ENCODE measurements around the gene AMZ1.
"Not testable (repeated sequence)": the region's sequence is repeated elsewhere in the genome, so short reads cannot be mapped to it uniquely, and the experiment has no call there.

The AMZ1 gene

GRCh38 chr7:2668401-2668800, 19.6 kb upstream of the AMZ1 start:
- H3K4me3 Mint-ChIP-seq: no peak overlapping the region
- DNase-seq: no peak

GRCh38 chr7:2670171-2670570, 17.8 kb upstream of the AMZ1 start:
- H3K4me3 Mint-ChIP-seq: no peak overlapping the region

More at GRCh38 chr7:2668401-2668800, 19.6 kb upstream of the AMZ1 start:
- Mint-ChIP-seq H3K9me3 (no peaks in the 10 kb centered on the region), H3K27ac (peak overlapping the region; percentile 45), H3K4me1 (peaks cover 17 to 24% of the 10 kb centered on the region in 2 donors), H3K36me3 (peaks cover 4 to 9% of the 10 kb centered on the region in 2 donors), H3K27me3 (peaks cover 15 to 21% of the 10 kb centered on the region in 2 donors)
- ATAC-seq (replicated peaks): no peak

GRCh38 chr7:2670720-2671391, 17.1 kb upstream of the AMZ1 start:
- peak; percentile 82 to 87 for ATAC-seq (replicated peaks)
- peak overlapping the region in 1 of 2 donors; percentile 47 for H3K4me3 Mint-ChIP-seq

More at GRCh38 chr7:2670171-2670570, 17.8 kb upstream of the AMZ1 start:
- H3K27ac Mint-ChIP-seq: peak overlapping the region; percentile 10
- H3K4me1 Mint-ChIP-seq: peaks cover 16% of the 10 kb centered on the region in 2 donors
- ATAC-seq (replicated peaks): no peak
- peaks cover 0 to 2% of the 10 kb centered on the region in 2 donors for H3K36me3 Mint-ChIP-seq
- H3K9me3 Mint-ChIP-seq: peaks cover 2 to 3% of the 10 kb centered on the region in 2 donors
- DNase-seq: no peak
- H3K27me3 Mint-ChIP-seq: peaks cover 15 to 21% of the 10 kb centered on the region in 2 donors

GRCh38 chr7:2673214-2673613, 14.8 kb upstream of the AMZ1 start:
- Mint-ChIP-seq H3K27me3 (peaks cover 15 to 17% of the 10 kb centered on the region in 2 donors), H3K4me1 (peaks cover 9 to 12% of the 10 kb centered on the region in 2 donors)
- H3K9me3 Mint-ChIP-seq; H3K36me3 Mint-ChIP-seq; ATAC-seq (replicated peaks); DNase-seq; H3K4me3 Mint-ChIP-seq; H3K27ac Mint-ChIP-seq: not testable (repeated sequence)

More at GRCh38 chr7:2670720-2671391, 17.1 kb upstream of the AMZ1 start:
- DNase-seq: peak; percentile 57
- Mint-ChIP-seq H3K27me3 (peaks cover 15 to 21% of the 10 kb centered on the region in 2 donors), H3K9me3 (peaks cover 2 to 3% of the 10 kb centered on the region in 2 donors), H3K27ac (peak overlapping the region; percentile 59), H3K36me3 (peaks cover 0 to 2% of the 10 kb centered on the region in 2 donors), H3K4me1 (peaks cover 9 to 12% of the 10 kb centered on the region in 2 donors)

GRCh38 chr7:2673934-2674333, 14.1 kb upstream of the AMZ1 start:
- no peak for DNase-seq
- Mint-ChIP-seq H3K27ac (no peak overlapping the region), H3K4me1 (peaks cover 9 to 12% of the 10 kb centered on the region in 2 donors), H3K9me3 (peaks cover 2 to 3% of the 10 kb centered on the region in 2 donors), H3K4me3 (no peak overlapping the region), H3K36me3 (peaks cover 0 to 2% of the 10 kb centered on the region in 2 donors), H3K27me3 (peaks cover 15 to 17% of the 10 kb centered on the region in 2 donors)
- ATAC-seq (replicated peaks): no peak

- no peak for ATAC-seq (replicated peaks)
- H3K4me1 Mint-ChIP-seq: peaks cover 8 to 9% of the 10 kb centered on the region in 2 donors
Observed at GRCh38 chr7:2675256-2675764, 12.7 kb upstream of the AMZ1 start.

GRCh38 chr7:2676576-2676975, 11.4 kb upstream of the AMZ1 start:
- H3K9me3 Mint-ChIP-seq; H3K4me1 Mint-ChIP-seq; H3K27ac Mint-ChIP-seq; H3K36me3 Mint-ChIP-seq; H3K27me3 Mint-ChIP-seq; DNase-seq; ATAC-seq (replicated peaks); H3K4me3 Mint-ChIP-seq: not testable (repeated sequence)

More at GRCh38 chr7:2675256-2675764, 12.7 kb upstream of the AMZ1 start:
- Mint-ChIP-seq H3K9me3 (peaks cover 2 to 3% of the 10 kb centered on the region in 2 donors), H3K27me3 (peaks cover 13 to 15% of the 10 kb centered on the region in 2 donors), H3K36me3 (peaks cover 0 to 2% of the 10 kb centered on the region in 2 donors), H3K4me3 (no peak overlapping the region), H3K27ac (no peak overlapping the region)
- no peak for DNase-seq

GRCh38 chr7:2678454-2678853, 9.5 kb upstream of the AMZ1 start:
- ATAC-seq (replicated peaks); H3K9me3 Mint-ChIP-seq; H3K36me3 Mint-ChIP-seq; H3K4me1 Mint-ChIP-seq; H3K27ac Mint-ChIP-seq; H3K4me3 Mint-ChIP-seq; DNase-seq: not testable (repeated sequence)
- H3K27me3 Mint-ChIP-seq: peaks cover 16 to 22% of the 10 kb centered on the region in 2 donors

- H3K27ac Mint-ChIP-seq: peak overlapping the region; percentile 47
- H3K4me1 Mint-ChIP-seq; H3K9me3 Mint-ChIP-seq; DNase-seq; ATAC-seq (replicated peaks); H3K36me3 Mint-ChIP-seq; H3K4me3 Mint-ChIP-seq: not testable (repeated sequence)
- peaks cover 16 to 23% of the 10 kb centered on the region in 2 donors for H3K27me3 Mint-ChIP-seq
Observed at GRCh38 chr7:2679135-2680127, 8.6 kb upstream of the AMZ1 start.

- no peak for DNase-seq
- Mint-ChIP-seq H3K4me1 (peaks cover 0 to 3% of the 10 kb centered on the region in 2 donors), H3K9me3 (no peaks in the 10 kb centered on the region), H3K27ac (no peak overlapping the region), H3K4me3 (no peak overlapping the region), H3K36me3 (no peaks in the 10 kb centered on the region), H3K27me3 (peaks cover 16 to 23% of the 10 kb centered on the region in 2 donors)
- no peak for ATAC-seq (replicated peaks)
Observed at GRCh38 chr7:2680256-2680655, 7.7 kb upstream of the AMZ1 start.

GRCh38 chr7:2680792-2681490, 7.1 kb upstream of the AMZ1 start:
- Mint-ChIP-seq H3K27ac (no peak overlapping the region), H3K27me3 (peaks cover 17 to 27% of the 10 kb centered on the region in 2 donors), H3K4me3 (no peak overlapping the region), H3K9me3 (no peaks in the 10 kb centered on the region), H3K4me1 (peaks cover 0 to 3% of the 10 kb centered on the region in 2 donors), H3K36me3 (no peaks in the 10 kb centered on the region)
- ATAC-seq (replicated peaks): peak; percentile 74 to 86
- DNase-seq: no peak

- Mint-ChIP-seq H3K27me3 (peaks cover 22 to 35% of the 10 kb centered on the region in 2 donors), H3K4me1 (peaks cover 0 to 3% of the 10 kb centered on the region in 2 donors)
- no peak for DNase-seq
Observed at GRCh38 chr7:2681929-2682799, 5.8 kb upstream of the AMZ1 start.

GRCh38 chr7:2684501-2684900, 3.5 kb upstream of the AMZ1 start:
- peaks cover 11 to 18% of the 10 kb centered on the region in 2 donors for H3K4me1 Mint-ChIP-seq
- H3K27me3 Mint-ChIP-seq: peaks cover 35 to 53% of the 10 kb centered on the region in 2 donors
- H3K4me3 Mint-ChIP-seq: no peak overlapping the region
- ATAC-seq (replicated peaks) (no peak), DNase-seq (no peak)
- no peak overlapping the region for H3K27ac Mint-ChIP-seq
- no peaks in the 10 kb centered on the region for H3K36me3 Mint-ChIP-seq
- H3K9me3 Mint-ChIP-seq: no peaks in the 10 kb centered on the region

More at GRCh38 chr7:2681929-2682799, 5.8 kb upstream of the AMZ1 start:
- Mint-ChIP-seq H3K27ac (no peak overlapping the region), H3K36me3 (no peaks in the 10 kb centered on the region), H3K9me3 (no peaks in the 10 kb centered on the region), H3K4me3 (no peak overlapping the region)
- no peak for ATAC-seq (replicated peaks)
